Measurements from ENCODE around the gene ESPNL.
A peak's percentile ranks its signal among the peaks of the same experiment; 100 is the strongest.

ESPNL gene

GRCh38 chr2:238160206-238161129 lies 60.3 kb downstream of the ESPNL start:
- CTCF ChIA-PET = interaction anchor here (0.6 to 1.1 kb wide), 4 partner anchors 21 to 105 kb away, joined by 3 to 4 read pairs (median 3); no protein-coding TSS in a partner anchor
- TF ChIP-seq CTCF (IDR thresholded peaks at IDR 0.05; ENCODE audit: control extremely low read depth, extremely low read depth, low read depth, missing control alignments) = peak; percentile 15
- DNase-seq (ENCODE audit: extremely low spot score) = no peak
- POLR2A ChIA-PET = no interaction called here

- CTCF ChIA-PET = interaction anchor here (1.0 kb wide), 1 partner anchor 34 kb away, joined by 3 read pairs; no protein-coding TSS in a partner anchor
- POLR2A ChIA-PET = no interaction called here
- DNase-seq (ENCODE audit: extremely low spot score) = no peak
- no peak for TF ChIP-seq CTCF (IDR thresholded peaks at IDR 0.05; ENCODE audit: control extremely low read depth, extremely low read depth, low read depth, missing control alignments)
These were observed 61.3 kb downstream of the ESPNL start for GRCh38 chr2:238161291-238162051.

GRCh38 chr2:238162251-238162845 lies 62.2 kb downstream of the ESPNL start:
- TF ChIP-seq CTCF (IDR thresholded peaks at IDR 0.05; ENCODE audit: control extremely low read depth, extremely low read depth, low read depth, missing control alignments) = no peak
- POLR2A ChIA-PET = interaction anchor here (0.5 kb wide), 1 partner anchor 36 kb away, joined by 3 read pairs; no protein-coding TSS in a partner anchor
- no peak for DNase-seq (ENCODE audit: extremely low spot score)
- CTCF ChIA-PET = interaction anchor here (0.7 to 1.6 kb wide), 2 partner anchors 11 to 102 kb away, joined by 3 read pairs; no protein-coding TSS in a partner anchor

- CTCF ChIA-PET = interaction anchor here (0.7 to 1.6 kb wide), 3 partner anchors 11 to 101 kb away, joined by 3 read pairs; no protein-coding TSS in a partner anchor
- POLR2A ChIA-PET = interaction anchor here (0.5 kb wide), 1 partner anchor 36 kb away, joined by 3 read pairs; no protein-coding TSS in a partner anchor
- no peak for TF ChIP-seq CTCF (IDR thresholded peaks at IDR 0.05; ENCODE audit: control extremely low read depth, extremely low read depth, low read depth, missing control alignments)
- DNase-seq (ENCODE audit: extremely low spot score) = no peak
These were observed 62.8 kb downstream of the ESPNL start for GRCh38 chr2:238162846-238163441.

DNA sequence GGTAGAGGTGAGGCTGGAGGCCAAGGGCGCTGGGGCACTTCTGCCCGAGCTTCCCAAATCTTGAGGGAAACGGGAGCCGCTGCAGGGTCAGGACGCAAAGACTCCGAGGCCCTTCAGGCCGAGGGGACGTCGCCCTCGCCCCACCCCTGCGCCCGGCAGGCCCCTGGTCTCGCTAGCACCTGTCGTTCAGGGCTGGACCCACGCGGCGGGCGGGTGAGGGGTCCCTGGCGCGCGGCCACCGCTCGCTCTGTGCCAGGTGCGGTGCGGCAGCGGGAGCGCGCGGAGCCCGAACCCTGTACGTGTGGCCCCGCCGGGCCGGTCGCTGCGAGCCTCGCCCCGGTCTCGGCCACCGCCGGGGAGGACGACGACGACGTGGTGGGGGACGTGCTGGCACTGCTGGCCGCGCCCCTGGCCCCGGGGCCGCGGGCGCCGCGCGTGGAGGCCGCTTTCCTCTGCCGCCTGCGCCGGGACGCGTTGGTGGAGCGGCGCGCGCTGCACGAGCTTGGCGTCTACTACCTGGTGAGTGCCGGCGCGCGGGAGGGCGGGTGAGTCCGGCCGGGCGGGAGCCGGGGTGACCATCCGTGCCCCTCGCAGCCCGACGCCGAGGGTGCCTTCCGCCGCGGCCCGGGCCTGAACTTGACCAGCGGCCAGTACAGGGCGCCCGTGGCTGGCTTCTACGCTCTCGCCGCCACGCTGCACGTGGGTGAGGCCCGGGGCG lies 63.5 kb downstream of the ESPNL start:
- no peak for TF ChIP-seq CTCF (IDR thresholded peaks at IDR 0.05; ENCODE audit: control extremely low read depth, extremely low read depth, low read depth, missing control alignments)
- POLR2A ChIA-PET = no interaction called here
- DNase-seq (ENCODE audit: extremely low spot score) = no peak
- CTCF ChIA-PET = interaction anchor here (1.4 to 1.6 kb wide), 2 partner anchors 10 to 16 kb away, joined by 3 read pairs; no protein-coding TSS in a partner anchor
